Measurements from ENCODE around the gene WDR46.

Gene WDR46

GRCh38 chr6:33259032-33259431, 30.0 kb downstream of the WDR46 start:
- no peak for DNase-seq

- DNase-seq, result no peak
Observed at GRCh38 chr6:33254591-33254990, 34.4 kb downstream of the WDR46 start.

GRCh38 chr6:33252759-33253158, 36.3 kb downstream of the WDR46 start:
- no peak for DNase-seq

DNA sequence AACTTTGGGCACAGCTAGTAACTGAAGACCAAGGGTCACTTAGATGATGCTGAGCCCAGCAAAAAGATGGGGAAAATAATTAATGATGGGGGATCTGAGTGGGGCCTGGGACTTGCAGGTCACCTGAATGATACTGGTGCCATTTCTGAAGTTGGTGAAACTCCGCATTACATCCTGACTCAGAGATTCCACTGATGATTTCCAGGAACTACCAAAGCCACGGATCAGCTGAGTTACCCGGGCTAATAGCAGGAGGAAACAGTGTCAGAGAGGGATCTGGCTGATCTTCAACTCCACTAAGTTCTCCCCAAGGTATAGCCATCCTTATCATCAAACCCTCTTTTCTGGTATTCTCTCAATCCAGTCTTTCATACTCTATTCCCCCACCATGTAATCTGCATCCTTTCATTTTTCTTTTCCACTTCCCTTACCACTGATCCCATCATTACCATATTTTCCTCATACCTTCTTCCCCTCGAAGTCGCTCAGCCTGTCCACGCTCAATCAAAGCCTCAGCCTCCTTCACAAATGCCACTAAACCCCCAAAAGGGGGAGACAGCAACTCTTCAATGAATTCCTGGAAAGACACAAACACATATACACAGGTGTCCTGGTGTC, 37.5 kb downstream of the WDR46 start:
- DNase-seq, result no peak

GRCh38 chr6:33250731-33251130, 38.3 kb downstream of the WDR46 start:
- DNase-seq, result no peak

DNA sequence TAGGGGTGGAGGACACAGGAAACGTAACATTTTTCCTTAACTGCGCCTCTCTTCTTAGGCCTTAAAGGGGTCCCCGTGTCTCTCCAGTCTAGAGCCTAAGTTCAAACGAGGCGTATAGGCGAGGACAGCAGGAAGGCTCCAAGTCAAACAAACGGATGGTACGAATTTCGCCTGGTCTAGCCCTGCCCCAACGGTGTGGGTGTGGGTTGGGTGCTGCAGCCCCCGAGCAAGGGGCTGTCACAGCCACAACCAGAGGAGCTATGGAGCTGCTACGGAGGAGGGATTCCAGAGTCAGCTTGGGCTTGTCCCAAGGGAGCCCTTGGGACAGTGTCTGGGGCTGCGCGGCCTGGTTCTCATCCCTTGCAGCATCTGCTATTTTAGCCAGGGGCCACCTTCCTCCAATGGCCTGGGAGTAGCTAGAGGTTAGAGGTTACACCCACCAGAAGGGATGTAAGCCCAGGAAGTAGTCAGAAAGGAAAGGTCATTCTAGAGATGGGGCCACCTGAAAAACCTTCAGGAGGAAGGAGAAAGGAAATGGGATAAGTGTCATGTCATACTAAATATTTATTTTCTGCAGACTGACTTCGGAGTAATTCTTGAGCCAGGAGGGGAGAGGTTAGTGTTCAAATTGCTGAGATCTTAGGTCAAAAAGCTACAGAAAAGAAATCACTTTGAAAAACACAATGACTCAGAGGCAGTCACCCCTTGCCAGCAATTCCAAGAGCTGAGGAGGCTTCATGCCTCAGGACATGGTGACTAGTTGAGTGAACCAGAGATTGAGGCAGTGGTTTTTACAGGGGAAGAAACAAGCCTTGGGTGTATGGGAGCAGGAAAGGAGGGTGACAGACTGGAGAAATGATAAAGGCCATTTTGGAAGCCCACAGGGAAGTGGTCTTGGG, 39.1 kb downstream of the WDR46 start:
- DNase-seq, result no peak

GRCh38 chr6:33248932-33249731, 39.9 kb downstream of the WDR46 start:
- DNase-seq, result peak; percentile 93 to 99 (median 93)

- peak in 1 of 5 donors; percentile 26 for DNase-seq
Observed at GRCh38 chr6:33248643-33248931, 40.5 kb downstream of the WDR46 start.

DNA sequence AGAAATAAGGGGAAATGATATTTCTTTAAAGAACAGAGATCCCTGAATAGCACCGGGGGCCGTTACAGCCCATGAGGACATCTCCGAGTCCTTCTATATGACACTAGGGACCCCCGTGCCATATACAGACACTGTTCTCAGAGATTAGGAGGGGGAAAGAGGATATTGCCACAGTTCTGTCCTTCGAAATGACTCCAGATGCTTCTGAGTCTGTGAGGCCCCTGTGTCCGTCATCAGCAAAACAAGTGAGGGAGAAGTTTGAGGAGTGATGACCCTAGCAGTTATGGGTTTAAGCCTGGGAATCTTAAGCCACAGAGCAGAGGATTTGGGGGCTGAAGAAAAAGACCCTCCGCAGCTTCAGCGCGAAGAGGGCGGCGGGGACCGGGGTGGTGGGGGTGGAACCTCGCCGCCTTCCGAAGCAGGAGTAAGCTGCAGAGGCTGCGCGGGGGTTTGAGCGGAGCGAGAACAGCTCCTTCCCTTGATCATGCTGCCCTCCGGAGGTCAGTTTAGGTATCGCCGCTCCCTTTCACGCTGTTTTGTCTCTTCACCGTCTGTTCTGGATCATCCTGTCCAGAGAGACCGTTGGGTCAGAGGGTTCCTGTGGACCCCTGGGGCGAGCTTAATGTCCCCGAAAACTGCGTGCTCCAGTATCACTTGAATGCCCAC, 40.9 kb downstream of the WDR46 start:
- peak; percentile 70 to 90 (median 82) for DNase-seq

- DNase-seq, result no peak
Observed at GRCh38 chr6:33243476-33243875, 45.6 kb downstream of the WDR46 start.

GRCh38 chr6:33241968-33242367, 47.1 kb downstream of the WDR46 start:
- DNase-seq, result peak in 1 of 5 donors; percentile 39

DNA sequence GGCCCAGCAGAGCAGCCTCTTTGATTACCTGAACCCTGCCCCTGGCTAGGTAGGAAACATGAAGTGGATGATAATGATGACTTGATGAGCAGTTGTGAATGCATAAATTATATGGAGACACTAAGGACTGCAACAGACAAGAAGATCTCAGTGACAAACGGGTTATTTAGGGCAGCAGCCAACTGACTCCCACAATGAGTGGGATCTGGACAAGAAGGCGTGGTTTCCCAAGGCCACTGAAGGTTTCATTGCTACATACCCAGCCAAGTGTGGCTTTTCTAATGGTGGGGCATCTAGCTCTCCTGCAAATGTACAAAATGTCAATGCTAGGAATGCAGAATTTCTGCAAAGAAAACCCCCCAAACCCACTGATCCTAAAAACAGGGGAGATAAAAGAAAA, 51.3 kb downstream of the WDR46 start:
- DNase-seq, result no peak

DNA sequence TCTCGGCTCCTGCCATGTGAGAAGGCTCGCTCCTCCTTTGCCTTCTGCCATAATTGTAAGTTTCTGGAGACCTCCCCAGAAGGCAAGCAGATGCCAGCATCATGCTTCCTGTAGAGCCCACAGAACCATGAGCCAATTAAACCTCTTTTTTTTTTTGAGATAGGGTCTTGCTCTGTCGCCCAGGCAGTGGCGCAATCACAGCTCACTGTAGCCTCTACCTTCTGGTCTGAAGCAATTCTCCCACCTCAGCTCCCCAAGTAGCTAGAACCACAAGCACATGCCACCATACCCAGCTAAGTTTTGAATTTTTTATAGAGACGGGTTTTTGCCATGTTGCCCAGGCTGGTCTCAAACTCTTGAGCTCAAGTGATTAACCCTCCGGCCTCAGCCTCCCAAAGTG, 52.2 kb downstream of the WDR46 start:
- DNase-seq, result no peak

DNA sequence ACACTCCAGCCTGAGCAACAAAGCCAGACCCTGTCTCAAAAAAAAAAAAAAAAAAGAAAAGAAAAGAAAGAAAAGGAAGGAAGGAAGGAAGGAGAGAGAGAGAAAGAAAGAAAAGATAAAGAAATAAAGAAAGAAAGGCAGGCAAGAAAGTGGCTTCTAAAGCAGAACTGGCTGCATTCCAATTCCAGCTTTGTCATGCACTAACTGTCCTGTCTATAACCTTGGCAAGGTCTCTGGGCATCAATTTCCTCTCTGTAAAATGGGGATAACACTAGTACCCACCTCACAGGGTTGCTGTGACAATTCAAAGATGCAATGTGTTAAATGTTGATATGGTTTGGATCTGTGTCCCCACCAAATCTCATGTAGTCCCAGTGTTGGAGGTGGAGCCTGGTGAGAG, 52.7 kb downstream of the WDR46 start:
- no peak for DNase-seq

DNA sequence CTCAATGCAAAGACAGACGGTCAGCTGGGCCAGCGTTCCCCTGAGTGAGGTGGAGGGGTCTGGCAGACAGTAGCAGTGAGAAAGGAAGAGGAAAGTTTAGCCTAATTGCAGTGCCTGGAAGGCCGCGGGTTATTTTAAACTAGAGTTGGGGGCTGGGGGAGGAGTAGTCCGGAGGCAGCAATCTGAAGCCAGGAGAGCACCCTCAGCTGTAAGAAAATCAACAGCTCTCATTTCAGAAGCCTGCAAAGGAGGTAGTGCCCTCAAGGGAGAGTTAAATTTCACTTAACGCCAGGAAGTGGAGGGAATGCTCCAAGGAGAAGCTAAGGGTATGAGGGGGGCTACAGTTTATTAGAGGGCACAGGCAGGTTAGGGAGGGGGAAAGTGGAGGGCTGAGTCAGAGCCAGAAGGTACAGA, 53.8 kb downstream of the WDR46 start:
- no peak for DNase-seq
